HG03432 (cell line): ENCODE measurements around the gene BNIP5.
"Not testable (repeated sequence)": the region's sequence is repeated elsewhere in the genome, so short reads cannot be mapped to it uniquely, and the experiment has no call there.

Experiments
- ATAC-seq: cut with Tn5 transposase; IDR thresholded peaks from one replicate; pipeline ENCODE4 v1.9.1; 2021; ENCODE audit warnings: mild to moderate bottlenecking, moderate library complexity; ENCODE audit not compliant: unreplicated experiment

Gene BNIP5

GRCh38 chr6:36367743-36368142, 31.1 kb upstream of the BNIP5 start:
- no peak for ATAC-seq

- ATAC-seq = peak; percentile 55
These were observed 28.2 kb upstream of the BNIP5 start for GRCh38 chr6:36364669-36365479.

DNA sequence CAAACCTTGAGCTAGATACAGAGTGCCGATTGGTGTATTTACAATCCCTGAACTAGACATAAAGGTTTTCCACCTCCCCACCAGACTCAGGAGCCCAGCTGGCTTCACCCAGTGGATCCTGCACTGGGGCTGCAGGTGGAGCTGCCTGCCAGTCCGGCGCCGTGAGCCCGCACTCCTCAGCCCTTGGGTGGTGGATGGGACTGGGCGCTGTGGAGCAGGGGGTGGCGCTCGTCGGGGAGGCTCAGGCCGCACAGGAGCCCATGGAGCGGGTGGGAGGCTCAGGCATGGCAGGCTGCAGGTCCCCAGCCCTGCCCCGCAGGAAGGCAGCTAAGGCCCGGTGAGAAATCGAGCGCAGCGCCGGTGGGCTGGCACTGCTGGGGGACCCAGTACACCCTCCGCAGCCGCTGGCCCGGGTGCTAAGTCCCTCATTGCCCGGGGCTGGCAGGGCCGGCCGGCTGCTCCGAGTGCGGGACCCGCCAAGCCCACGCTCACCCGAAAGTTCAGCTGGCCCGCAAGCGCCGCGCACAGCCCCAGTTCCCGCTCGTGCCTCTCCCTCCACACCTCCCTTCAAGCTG, 27.5 kb upstream of the BNIP5 start:
- not testable (repeated sequence) for ATAC-seq

- ATAC-seq = not testable (repeated sequence)
These were observed 26.7 kb upstream of the BNIP5 start for GRCh38 chr6:36363371-36363752.

- ATAC-seq = no peak
These were observed 26.1 kb upstream of the BNIP5 start for GRCh38 chr6:36362551-36363370.

- no peak for ATAC-seq
These were observed 24.4 kb upstream of the BNIP5 start for GRCh38 chr6:36361071-36361470.

- ATAC-seq = no peak
These were observed 23.8 kb upstream of the BNIP5 start for GRCh38 chr6:36360241-36361054.

GRCh38 chr6:36358226-36358915, 21.7 kb upstream of the BNIP5 start:
- peak; percentile 51 for ATAC-seq

DNA sequence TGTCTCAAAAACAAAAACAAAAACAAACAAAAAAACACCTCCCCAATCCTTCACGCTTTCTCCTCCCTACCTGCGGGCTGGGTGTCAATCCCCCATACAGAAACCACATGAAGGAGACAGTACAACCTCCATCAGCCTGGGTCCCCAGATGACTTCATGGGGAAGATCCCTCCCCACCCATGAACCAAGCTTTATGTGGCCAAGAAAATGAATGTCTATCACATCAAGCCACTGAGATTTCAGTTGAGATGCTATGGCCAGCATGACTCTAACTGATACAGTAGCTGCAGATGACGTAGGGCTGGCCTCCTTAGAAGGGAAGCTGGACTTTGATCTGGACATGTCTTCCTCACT, 21.2 kb upstream of the BNIP5 start:
- ATAC-seq = peak; percentile 38

DNA sequence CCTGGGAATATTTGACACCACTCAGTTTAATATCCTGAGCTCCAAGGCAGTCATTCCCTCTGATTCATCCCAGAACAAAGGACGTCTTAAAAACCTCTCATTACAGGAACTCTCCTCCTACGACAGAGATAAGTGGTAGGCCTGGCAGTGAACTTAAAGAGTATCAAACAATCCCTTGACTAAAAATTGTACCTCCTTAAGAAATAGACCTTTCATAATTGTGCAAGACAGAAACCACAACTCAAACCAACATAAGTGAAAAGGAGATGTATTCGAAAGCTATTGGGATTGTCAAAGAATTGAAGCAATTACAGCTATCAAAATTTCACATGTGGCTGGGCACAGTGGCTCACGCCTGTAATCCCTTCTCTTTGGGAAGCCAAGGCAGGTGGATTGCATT, 19.1 kb upstream of the BNIP5 start:
- no peak for ATAC-seq

GRCh38 chr6:36353411-36353915, 16.8 kb upstream of the BNIP5 start:
- no peak for ATAC-seq

GRCh38 chr6:36352477-36353157, 15.9 kb upstream of the BNIP5 start:
- ATAC-seq = no peak

DNA sequence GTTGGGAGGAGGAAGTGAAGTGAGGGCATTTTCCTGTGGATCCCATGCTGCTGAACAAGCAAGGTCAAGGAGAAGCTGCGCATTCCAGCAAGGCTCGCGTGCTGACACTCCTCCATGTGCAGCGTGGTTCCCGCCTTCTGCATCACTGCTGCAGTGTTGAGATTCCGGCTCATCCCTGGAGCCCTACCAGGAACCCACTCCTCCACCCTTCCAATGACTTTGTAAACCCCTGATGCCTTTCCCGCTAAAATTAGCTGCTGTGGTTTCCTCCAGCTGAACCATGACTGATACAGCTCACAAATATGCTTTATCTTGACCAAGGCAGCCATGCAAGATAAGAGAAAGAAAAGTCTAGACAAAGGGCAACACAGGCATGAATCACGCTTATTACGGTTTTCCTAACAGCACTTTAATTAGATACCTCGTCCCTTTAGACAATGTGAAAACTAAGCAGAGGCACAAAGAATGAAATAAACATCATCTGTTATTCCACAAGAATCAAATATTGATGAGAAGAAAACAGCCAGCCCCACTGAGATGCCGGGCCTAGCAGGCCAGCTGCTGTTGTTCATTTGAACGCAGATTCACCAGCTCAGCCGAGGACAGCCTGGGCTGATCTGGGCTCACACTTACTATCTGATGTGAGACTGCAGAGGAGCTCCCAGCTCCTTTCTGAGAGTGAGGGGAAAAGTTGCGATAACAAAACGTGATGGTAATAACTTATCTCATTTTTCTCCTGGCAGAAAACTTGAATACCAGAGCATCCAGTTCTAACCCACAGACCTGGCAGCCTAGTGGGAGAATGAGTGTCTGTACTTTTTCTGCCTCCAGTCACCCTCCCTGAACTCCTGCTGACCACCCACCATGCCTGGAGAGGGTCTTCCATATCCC, 14.2 kb upstream of the BNIP5 start:
- ATAC-seq = no peak

GRCh38 chr6:36350082-36350481, 13.4 kb upstream of the BNIP5 start:
- no peak for ATAC-seq

DNA sequence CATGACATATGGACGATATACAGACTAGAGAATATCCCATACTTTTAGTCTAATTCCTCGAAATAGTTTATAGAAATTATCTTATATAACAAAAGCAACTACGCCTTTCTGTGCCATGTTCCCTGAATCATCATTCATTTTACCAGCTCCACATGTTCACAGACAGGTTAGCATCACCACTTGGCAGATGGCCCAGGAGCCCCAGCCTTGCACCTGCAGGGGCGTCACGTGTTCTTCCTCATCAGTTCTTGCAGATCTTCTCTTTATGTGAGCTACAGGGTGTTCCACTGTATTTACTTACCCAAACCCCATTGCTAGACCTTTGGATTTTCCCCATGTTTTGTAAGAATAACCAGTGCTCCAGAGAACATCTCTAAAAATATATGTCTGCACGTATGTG, 12.6 kb upstream of the BNIP5 start:
- ATAC-seq = no peak

DNA sequence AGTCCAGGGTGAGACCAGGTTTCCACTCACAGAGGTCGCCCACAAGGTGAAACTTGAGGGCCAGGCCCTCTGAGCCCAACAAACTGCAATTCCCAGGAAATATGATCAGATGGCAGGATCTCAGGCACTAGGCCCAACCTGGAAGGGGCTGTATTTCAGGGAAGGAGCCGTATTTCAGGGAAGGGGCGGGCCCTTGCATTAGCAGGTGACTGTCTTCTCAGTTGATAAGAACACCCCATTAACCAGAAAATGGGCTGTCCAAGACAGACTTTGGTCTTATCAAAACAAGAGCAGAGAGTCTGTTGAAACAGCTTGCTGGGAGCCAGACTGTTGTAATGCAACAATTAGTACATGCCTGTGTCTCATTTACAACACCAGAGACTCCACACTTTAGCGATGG, 10.9 kb upstream of the BNIP5 start:
- no peak for ATAC-seq

DNA sequence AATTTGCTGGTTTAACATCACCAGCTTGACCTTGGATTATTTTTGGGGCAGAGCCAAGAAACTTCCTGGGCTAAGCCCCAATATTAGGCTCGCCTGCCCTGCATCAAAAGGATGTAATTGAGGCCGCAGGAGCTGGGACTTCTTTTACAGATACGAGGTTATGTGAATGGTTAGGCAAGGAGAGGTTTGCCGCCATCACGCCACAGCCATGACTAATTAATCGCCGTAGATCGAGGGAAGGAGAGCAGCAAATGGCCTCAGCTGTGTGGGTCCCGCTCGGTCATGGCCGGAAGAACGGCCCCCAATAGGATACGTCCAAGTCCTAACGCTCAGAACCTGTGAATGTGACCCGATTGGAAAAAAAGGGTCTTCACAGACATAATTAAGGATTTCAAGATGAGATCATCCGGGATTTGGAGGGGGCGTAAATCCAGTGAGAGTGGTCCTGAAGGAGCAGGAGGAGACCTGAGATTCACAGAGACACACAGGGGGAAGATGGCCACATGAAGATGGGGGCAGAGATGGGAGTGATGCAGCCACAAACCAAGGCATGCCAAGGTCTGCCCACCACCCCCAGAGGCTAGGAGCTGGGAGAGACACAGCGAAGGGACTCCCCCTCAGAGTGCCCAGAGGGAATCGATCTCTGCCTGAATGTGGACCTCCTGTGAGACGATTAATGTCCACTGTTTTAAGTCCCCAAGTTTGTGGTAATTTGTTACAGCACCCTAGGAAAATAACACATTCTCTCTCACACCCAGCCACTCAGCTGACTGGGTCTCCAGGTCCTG, 10.0 kb upstream of the BNIP5 start:
- no peak for ATAC-seq
